H1 (cell line): ENCODE measurements around the gene LAMA3. TPM values are rescaled to one million over a fixed set of nuclear protein-coding genes. Genes with fewer than 3 reads are reported as not detected.

Experiments
- BCL11A ChIP-seq, 2 experiments: IDR thresholded peaks; one replicate each; pipeline ENCODE4 v1.6.1; 2011; ENCODE audit warnings: low read depth in 2 of 2, low read length in 2 of 2, mild to moderate bottlenecking in 2 of 2
- CHD1 ChIP-seq: IDR thresholded peaks from 2 replicates; pipeline ENCODE4 v1.6.1; 2012; ENCODE audit warnings: low read depth, low read length, improper control_type of control experiment
- HDAC2 ChIP-seq, 2 experiments: fragments of 300-600 bp in 1 of 2; sonication (generic) in 1 of 2; IDR thresholded peaks; 2 replicates each; pipeline ENCODE4 v1.6.1; 2011 to 2012; ENCODE audit warnings: low read depth in 2 of 2, low read length in 2 of 2, mild to moderate bottlenecking in 2 of 2, moderate library complexity in 2 of 2, borderline replicate concordance in 1 of 2, inconsistent platforms in 1 of 2
- PHF8 ChIP-seq: fragments of 200-600 bp; sonication (generic); conservative IDR thresholded peaks from 2 replicates; pipeline ENCODE4 v1.7.1; 2012; ENCODE audit warnings: low read depth, mild to moderate bottlenecking, inconsistent platforms, low read length, moderate library complexity
- POLR2A ChIP-seq, 2 experiments: IDR thresholded peaks; 1 replicate in 1 of 2; 2 replicates in 1 of 2; pipeline ENCODE4 v1.6.1; 2011; ENCODE audit warnings: low read depth in 2 of 2, low read length in 2 of 2, mild to moderate bottlenecking in 2 of 2; ENCODE audit errors: control extremely low read depth in 1 of 2
- polyA plus RNA-seq, 7 experiments: library from polyadenylated mRNA; depleted of rRNA in 3 of 7; stranded (reverse) in 5 of 7; unstranded in 2 of 7; fragments of >200 nt in 5 of 7; fragments of 200-250 nt in 2 of 7; gene quantifications; 1 replicate in 5 of 7; 2 replicates in 1 of 7; 4 replicates in 1 of 7; pipeline versions ENCODE4 v1.2.1 to v1.2.3, GENCODE V29; 2011 to 2013; ENCODE audit warnings: missing spikeins in 2 of 7, mixed read lengths in 2 of 7
- total RNA-seq: library from RNA; stranded (reverse); fragmentation: NEBNext Ultra II Directional; extraction: Animal tissue kit (Norgen Biotek cat#: 25700); gene quantifications from 2 replicates; pipeline ENCODE4 v1.2.1, GENCODE V29; 2021

Gene LAMA3
- total and polyA plus RNA-seq, 2 of the 8 experiments (the other 6 are each of a cell fraction or from before 2014, with no cell fraction given): 0.76 to 5.0 TPM

DNA sequence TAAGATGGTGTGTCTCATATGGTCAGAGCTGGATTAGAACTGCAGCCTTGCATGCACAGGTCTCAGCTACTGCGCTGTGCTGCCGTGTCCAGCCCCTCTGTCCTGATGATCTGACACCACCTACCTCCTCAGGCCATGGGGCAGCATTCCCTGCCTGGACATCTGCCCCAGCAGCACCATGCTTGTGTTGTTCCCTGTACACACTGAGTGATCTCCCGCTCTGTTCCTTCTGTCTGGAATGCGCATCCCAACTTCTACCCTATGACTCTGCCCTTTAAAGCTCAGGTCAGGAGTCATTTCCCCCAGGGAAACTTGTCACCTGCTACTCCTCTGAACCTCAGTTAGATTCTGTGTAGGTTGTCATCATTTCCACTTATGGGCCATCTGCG is 167.9 kb downstream of the LAMA3 start (continued):
- TF ChIP-seq CHD1 (no peak), HDAC2 (IDR thresholded peaks at IDR 0.05; ENCODE audit: borderline replicate concordance in 1 of 2, low read depth in 2 of 2, low read length in 2 of 2) (no peak), BCL11A (IDR thresholded peaks at IDR 0.05; ENCODE audit: low read depth in 2 of 2, low read length in 2 of 2) (no peak), POLR2A (IDR thresholded peaks at IDR 0.05; ENCODE audit: control extremely low read depth in 1 of 2, low read depth in 2 of 2, low read length in 2 of 2) (no peak), PHF8 (no peak)
- TF ChIP-seq, all 59 proteins: peak for 0
